ENCODE results near the gene FABP7. TPM values are rescaled to one million over a fixed set of nuclear protein-coding genes. Genes with fewer than 3 reads are reported as not detected.
A peak's percentile ranks its signal among the peaks of the same experiment; 100 is the strongest.
"Not testable (repeated sequence)": the region's sequence is repeated elsewhere in the genome, so short reads cannot be mapped to it uniquely, and the experiment has no call there.

Gene FABP7
- total RNA-seq, 2 experiments from 2014 or later, result not detected

DNA sequence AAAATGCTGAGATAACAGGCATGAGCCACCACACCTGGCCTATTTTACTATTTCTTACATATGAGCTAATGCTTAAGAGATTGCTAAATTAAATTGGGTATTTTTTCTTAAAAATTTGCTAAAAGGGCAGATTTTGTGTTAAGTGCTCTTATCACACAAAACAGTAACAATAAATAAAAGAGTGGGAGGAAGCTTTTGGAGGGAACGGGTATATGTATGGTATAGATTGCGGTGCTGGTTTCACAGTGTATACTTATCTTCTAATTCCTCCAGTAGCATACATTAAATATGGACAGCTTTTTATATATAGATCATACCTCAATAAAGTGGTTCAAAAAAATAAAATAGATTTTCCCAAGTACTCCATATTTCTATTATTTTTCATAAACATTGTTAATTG, 39.4 kb upstream of the FABP7 start:
- H3K36me3 ChIP-seq (ENCODE audit: insufficient read depth, low read length), result no peaks in the 10 kb centered on the region
- no TSS peak for BruUV-seq (replicated peaks)
- no peaks in the 10 kb centered on the region for H3K4me1 ChIP-seq (ENCODE audit: insufficient read depth, low read length, poor library complexity, severe bottlenecking)
- intact Hi-C loops (cut with micrococcal nuclease; ENCODE audit: unreplicated experiment), result no loop called here
- H2AFZ ChIP-seq (ENCODE audit: low read length), result no peak overlapping the region
- no peak overlapping the region for H3K4me2 ChIP-seq (ENCODE audit: low read length)
- no peaks in the 10 kb centered on the region for H3K9me3 ChIP-seq (ENCODE audit: low read length)
- TF ChIP-seq, protein P1, sequence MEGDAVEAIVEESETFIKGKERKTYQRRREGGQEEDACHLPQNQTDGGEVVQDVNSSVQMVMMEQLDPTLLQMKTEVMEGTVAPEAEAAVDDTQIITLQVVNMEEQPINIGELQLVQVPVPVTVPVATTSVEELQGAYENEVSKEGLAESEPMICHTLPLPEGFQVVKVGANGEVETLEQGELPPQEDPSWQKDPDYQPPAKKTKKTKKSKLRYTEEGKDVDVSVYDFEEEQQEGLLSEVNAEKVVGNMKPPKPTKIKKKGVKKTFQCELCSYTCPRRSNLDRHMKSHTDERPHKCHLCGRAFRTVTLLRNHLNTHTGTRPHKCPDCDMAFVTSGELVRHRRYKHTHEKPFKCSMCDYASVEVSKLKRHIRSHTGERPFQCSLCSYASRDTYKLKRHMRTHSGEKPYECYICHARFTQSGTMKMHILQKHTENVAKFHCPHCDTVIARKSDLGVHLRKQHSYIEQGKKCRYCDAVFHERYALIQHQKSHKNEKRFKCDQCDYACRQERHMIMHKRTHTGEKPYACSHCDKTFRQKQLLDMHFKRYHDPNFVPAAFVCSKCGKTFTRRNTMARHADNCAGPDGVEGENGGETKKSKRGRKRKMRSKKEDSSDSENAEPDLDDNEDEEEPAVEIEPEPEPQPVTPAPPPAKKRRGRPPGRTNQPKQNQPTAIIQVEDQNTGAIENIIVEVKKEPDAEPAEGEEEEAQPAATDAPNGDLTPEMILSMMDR (conservative IDR thresholded peaks at IDR 0.05; ENCODE audit: low read length), result no peak
- no peak for TF ChIP-seq EZH2phosphoT487 (IDR thresholded peaks at IDR 0.05; ENCODE audit: borderline replicate concordance, low read depth, low read length)
- no peaks in the 10 kb centered on the region for H3K79me2 ChIP-seq (ENCODE audit: insufficient read depth, low read depth, low read length)
- H3K4me3 ChIP-seq (ENCODE audit: low read depth, low read length, poor library complexity, severe bottlenecking), result no peak overlapping the region
- ChIA-PET POLR2A (interaction anchor here (0.7 kb wide), 1 partner anchor 180 kb away, joined by 3 read pairs; no protein-coding TSS in a partner anchor), CTCF (ENCODE audit: unreplicated experiment) (no interaction called here)
- no peak overlapping the region for H3K27ac ChIP-seq (ENCODE audit: low read depth, low read length, poor library complexity, severe bottlenecking)
- H3K9me2 ChIP-seq (ENCODE audit: insufficient read depth, low read length), result no peaks in the 10 kb centered on the region
- no peak for DNase-seq (ENCODE audit: low spot score)
- no peaks in the 10 kb centered on the region for H4K20me1 ChIP-seq (ENCODE audit: insufficient read depth, low read length)

DNA sequence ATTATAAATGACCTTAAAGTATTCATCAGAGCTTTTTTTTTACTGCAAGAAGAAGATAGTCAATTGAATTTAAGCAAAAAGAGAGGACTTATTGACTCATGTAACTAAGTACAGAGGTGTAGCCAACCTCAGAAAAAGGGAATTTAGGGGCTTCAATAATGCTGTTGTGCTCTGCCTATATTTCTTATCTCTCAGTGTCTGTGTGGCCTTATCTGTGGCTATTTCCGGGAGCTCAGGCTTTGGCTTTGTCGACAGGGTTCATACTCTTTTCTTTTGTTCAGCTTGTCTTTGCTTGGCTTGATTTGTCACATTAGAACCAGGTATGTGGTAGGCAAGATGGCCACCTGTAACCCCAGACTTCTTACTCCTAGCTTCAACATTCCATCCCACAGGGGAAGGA, 38.6 kb upstream of the FABP7 start:
- Histone ChIP-seq H3K4me3 (ENCODE audit: low read depth, low read length, poor library complexity, severe bottlenecking) (no peak overlapping the region), H3K9me2 (ENCODE audit: insufficient read depth, low read length) (no peaks in the 10 kb centered on the region), H4K20me1 (ENCODE audit: insufficient read depth, low read length) (no peaks in the 10 kb centered on the region), H3K4me1 (ENCODE audit: insufficient read depth, low read length, poor library complexity, severe bottlenecking) (no peaks in the 10 kb centered on the region), H3K9me3 (ENCODE audit: low read length) (no peaks in the 10 kb centered on the region), H3K27ac (ENCODE audit: low read depth, low read length, poor library complexity, severe bottlenecking) (no peak overlapping the region), H2AFZ (ENCODE audit: low read length) (no peak overlapping the region), H3K36me3 (ENCODE audit: insufficient read depth, low read length) (no peaks in the 10 kb centered on the region), H3K4me2 (ENCODE audit: low read length) (no peak overlapping the region), H3K79me2 (ENCODE audit: insufficient read depth, low read depth, low read length) (no peaks in the 10 kb centered on the region)
- TF ChIP-seq, protein P1 (conservative IDR thresholded peaks at IDR 0.05; ENCODE audit: low read length), result no peak
- no peak for TF ChIP-seq EZH2phosphoT487 (IDR thresholded peaks at IDR 0.05; ENCODE audit: borderline replicate concordance, low read depth, low read length)
- no peak for DNase-seq (ENCODE audit: low spot score)
- no TSS peak for BruUV-seq (replicated peaks)
- POLR2A ChIA-PET, result no interaction called here
- CTCF ChIA-PET (ENCODE audit: unreplicated experiment), result no interaction called here
- intact Hi-C loops (cut with micrococcal nuclease; ENCODE audit: unreplicated experiment), result no loop called here

DNA sequence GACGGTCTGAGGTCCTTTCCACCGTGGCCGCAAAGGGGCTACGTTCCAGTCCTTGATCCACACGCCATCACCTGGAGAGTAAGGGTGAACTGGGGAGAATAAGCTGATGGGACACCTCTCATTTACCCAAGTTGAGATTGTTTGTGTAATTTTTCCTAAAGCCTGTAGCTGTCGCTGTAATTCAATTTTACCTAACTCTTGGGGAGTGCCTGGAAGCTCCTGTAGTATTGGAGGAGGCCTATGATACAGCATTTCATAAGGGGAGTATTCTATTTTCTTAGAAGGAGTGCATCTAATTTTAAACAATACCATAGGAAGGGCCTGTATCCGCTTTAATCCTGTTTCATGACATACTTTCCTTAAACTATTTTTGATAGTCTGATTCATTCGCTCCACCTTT, 35.3 kb upstream of the FABP7 start:
- H3K4me2 ChIP-seq (ENCODE audit: low read length); H3K27ac ChIP-seq (ENCODE audit: low read depth, low read length, poor library complexity, severe bottlenecking); H3K79me2 ChIP-seq (ENCODE audit: insufficient read depth, low read depth, low read length); H3K9me3 ChIP-seq (ENCODE audit: low read length); H3K4me1 ChIP-seq (ENCODE audit: insufficient read depth, low read length, poor library complexity, severe bottlenecking); H3K9me2 ChIP-seq (ENCODE audit: insufficient read depth, low read length); H2AFZ ChIP-seq (ENCODE audit: low read length); intact Hi-C loops (cut with micrococcal nuclease; ENCODE audit: unreplicated experiment); CTCF ChIA-PET (ENCODE audit: unreplicated experiment); H4K20me1 ChIP-seq (ENCODE audit: insufficient read depth, low read length); BruUV-seq (replicated peaks); H3K36me3 ChIP-seq (ENCODE audit: insufficient read depth, low read length); H3K4me3 ChIP-seq (ENCODE audit: low read depth, low read length, poor library complexity, severe bottlenecking): not testable (repeated sequence)
- POLR2A ChIA-PET, result interaction anchor here (0.5 kb wide), 1 partner anchor 10 kb away, joined by 4 read pairs; no protein-coding TSS in a partner anchor
- TF ChIP-seq, protein P1 (conservative IDR thresholded peaks at IDR 0.05; ENCODE audit: low read length), result peak; percentile 51
- DNase-seq (ENCODE audit: low spot score), result peak; percentile 1

DNA sequence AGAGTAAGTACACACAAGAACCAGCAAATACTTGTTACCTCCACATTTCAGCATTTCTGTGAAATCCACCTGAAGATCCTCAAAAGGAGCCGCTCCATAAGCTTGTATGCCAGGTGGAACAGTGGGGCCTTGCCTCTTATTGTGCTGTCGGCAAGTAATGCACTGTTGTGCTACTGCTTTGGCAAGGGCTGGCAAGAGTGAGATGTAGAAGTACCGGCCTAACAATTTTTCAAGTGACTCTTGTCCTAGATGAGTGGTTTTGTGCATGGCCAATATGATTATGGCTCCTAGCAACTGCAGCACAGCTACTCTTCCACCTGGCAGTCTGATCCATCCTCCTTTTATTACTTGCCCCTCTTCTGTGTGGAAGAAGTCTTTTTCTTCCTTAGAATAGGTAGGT, 34.7 kb upstream of the FABP7 start:
- POLR2A ChIA-PET; DNase-seq (ENCODE audit: low spot score); CTCF ChIA-PET (ENCODE audit: unreplicated experiment): not testable (repeated sequence)

More for the DNA sequence above, 34.7 kb upstream of the FABP7 start:
- H3K9me3 ChIP-seq (ENCODE audit: low read length); H3K4me2 ChIP-seq (ENCODE audit: low read length); H4K20me1 ChIP-seq (ENCODE audit: insufficient read depth, low read length); intact Hi-C loops (cut with micrococcal nuclease; ENCODE audit: unreplicated experiment); H3K4me1 ChIP-seq (ENCODE audit: insufficient read depth, low read length, poor library complexity, severe bottlenecking); H3K36me3 ChIP-seq (ENCODE audit: insufficient read depth, low read length); H3K9me2 ChIP-seq (ENCODE audit: insufficient read depth, low read length); H3K27ac ChIP-seq (ENCODE audit: low read depth, low read length, poor library complexity, severe bottlenecking); H2AFZ ChIP-seq (ENCODE audit: low read length); H3K79me2 ChIP-seq (ENCODE audit: insufficient read depth, low read depth, low read length); H3K4me3 ChIP-seq (ENCODE audit: low read depth, low read length, poor library complexity, severe bottlenecking); BruUV-seq (replicated peaks): not testable (repeated sequence)

Data from OCI-LY7 (cell line).